OCI-LY1 (cell line): ENCODE data around the gene PTPRD.

ENCODE experiments used
- CTCF ChIP-seq: fragments of 200-600 bp; sonication (generic), shearing (Covaris generic); IDR thresholded peaks from 2 replicates; pipeline ENCODE4 v1.5.1; 2017; ENCODE audit warnings: mild to moderate bottlenecking, antibody characterized with exemption, low read length, moderate library complexity, mixed read lengths
- EZH2 ChIP-seq: fragments of 200-600 bp; sonication (generic), shearing (Covaris generic); IDR thresholded peaks from 2 replicates; pipeline ENCODE4 v1.8.0; 2017; ENCODE audit warnings: borderline replicate concordance, mixed run types, mild to moderate bottlenecking, antibody characterized with exemption, low read length, moderate library complexity, mixed read lengths

GRCh38 chr9:8715788-8716187 lies 1897.0 kb downstream of the PTPRD start:
- TF ChIP-seq CTCF (no peak), EZH2 (no peak)
